Stimulated activated CD8-positive, alpha-beta memory T cell treated with anti-CD3 and anti-CD28 coated beads, Interleukin-15, amount 100 ng/mL, for 48 hours (primary cell): ENCODE measurements around the gene TP63.

Source experiments
- DNase-seq, 2 donors: peaks; one replicate each; pipeline ENCODE4 v3.0.0-alpha.2; 2020; ENCODE audit warnings: low read depth in 2 of 2

TP63 gene

GRCh38 chr3:189851682-189852081 is 220.5 kb downstream of the TP63 start:
- DNase-seq: no peak

- DNase-seq: no peak
These were observed 222.7 kb downstream of the TP63 start for GRCh38 chr3:189853906-189854305.

GRCh38 chr3:189860296-189860695 is 229.1 kb downstream of the TP63 start:
- no peak for DNase-seq

GRCh38 chr3:189862385-189862998 is 231.3 kb downstream of the TP63 start:
- DNase-seq: no peak

GRCh38 chr3:189863031-189863430 is 231.8 kb downstream of the TP63 start:
- DNase-seq: no peak

- no peak for DNase-seq
These were observed 236.9 kb downstream of the TP63 start for GRCh38 chr3:189868061-189868460.

GRCh38 chr3:189869165-189869564 is 238.0 kb downstream of the TP63 start:
- DNase-seq: no peak

- DNase-seq: no peak
These were observed 240.2 kb downstream of the TP63 start for GRCh38 chr3:189871418-189871817.

- no peak for DNase-seq
These were observed 252.0 kb downstream of the TP63 start for GRCh38 chr3:189883113-189883753.

GRCh38 chr3:189890496-189890895 is 259.3 kb downstream of the TP63 start:
- DNase-seq: no peak

GRCh38 chr3:189896533-189896932 is 265.3 kb downstream of the TP63 start:
- DNase-seq: no peak

GRCh38 chr3:189897406-189897805 is 266.2 kb downstream of the TP63 start:
- no peak for DNase-seq

GRCh38 chr3:189898559-189899153 is 267.5 kb downstream of the TP63 start:
- DNase-seq: no peak

GRCh38 chr3:189899186-189899585 is 268.0 kb downstream of the TP63 start:
- DNase-seq: no peak

- DNase-seq: no peak
These were observed 269.4 kb downstream of the TP63 start for GRCh38 chr3:189900578-189900977.

- no peak for DNase-seq
These were observed 270.3 kb downstream of the TP63 start for GRCh38 chr3:189901481-189901880.

GRCh38 chr3:189902230-189903186 is 271.3 kb downstream of the TP63 start:
- DNase-seq: no peak

- no peak for DNase-seq
These were observed 272.5 kb downstream of the TP63 start for GRCh38 chr3:189903562-189904250.

GRCh38 chr3:189907803-189908202 is 276.6 kb downstream of the TP63 start:
- DNase-seq: no peak

GRCh38 chr3:189908646-189909045 is 277.5 kb downstream of the TP63 start:
- DNase-seq: no peak

- no peak for DNase-seq
These were observed 277.9 kb downstream of the TP63 start for GRCh38 chr3:189909139-189909538.

- no peak for DNase-seq
These were observed 278.4 kb downstream of the TP63 start for GRCh38 chr3:189909573-189909972.
